HG03469 (cell line): ENCODE results near the gene SH3GL2.

Source experiments
- ATAC-seq: cut with Tn5 transposase; IDR thresholded peaks from one replicate; pipeline ENCODE4 v1.9.1; 2021; ENCODE audit warnings: mild to moderate bottlenecking, moderate library complexity, moderate number of reproducible peaks; ENCODE audit not compliant: unreplicated experiment

Gene SH3GL2

DNA sequence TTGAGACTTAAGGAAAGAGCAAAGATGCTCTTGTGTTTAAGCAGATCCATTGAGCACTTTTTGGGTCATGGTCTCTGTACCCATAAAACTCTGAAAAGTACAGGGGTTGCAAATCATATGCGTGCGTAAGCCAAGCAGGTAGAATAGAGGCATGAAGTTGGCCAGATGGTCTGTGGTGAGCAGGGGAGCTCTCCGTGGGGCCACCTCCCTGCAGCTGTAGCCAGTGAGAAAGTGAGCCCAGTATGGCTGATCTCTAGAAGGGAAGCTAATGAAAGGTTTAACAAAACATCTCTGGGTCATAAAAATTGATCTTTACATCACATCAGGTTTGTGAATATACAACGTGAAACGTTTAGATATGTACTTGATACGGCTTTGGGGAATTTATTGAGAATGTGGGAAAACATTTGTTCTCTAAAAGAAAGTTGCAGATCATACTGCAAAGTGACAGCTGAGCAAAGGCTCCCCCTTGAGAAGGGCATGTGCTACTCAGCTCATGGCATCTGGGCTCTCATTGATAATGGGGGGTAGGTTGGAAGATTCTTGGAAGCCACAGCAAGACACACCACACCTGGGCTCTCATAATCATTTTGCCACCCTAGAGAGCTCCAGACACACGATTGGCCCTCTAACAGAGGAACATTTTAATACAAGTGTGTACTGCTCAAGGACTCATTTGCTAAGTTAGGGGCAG, 30.6 kb downstream of the SH3GL2 start:
- ATAC-seq = no peak

DNA sequence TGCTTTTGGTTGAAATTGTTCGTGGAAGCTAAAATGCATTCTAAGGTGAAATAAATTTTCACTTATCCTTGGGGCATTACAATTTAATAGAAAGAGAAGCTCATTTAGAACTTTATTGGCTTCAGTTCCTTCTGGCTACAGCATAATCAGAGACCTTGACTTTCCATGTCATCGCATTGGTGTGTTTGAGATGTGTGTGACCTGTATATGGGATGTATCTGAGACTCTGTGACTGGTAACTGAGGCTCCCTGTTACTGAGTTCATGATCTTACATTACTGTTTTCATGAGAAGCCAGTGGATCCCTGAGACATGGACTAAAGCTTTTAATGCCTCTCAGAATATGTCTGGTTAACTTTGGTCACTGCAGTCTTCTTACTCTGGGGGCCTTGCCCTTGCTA, 32.5 kb downstream of the SH3GL2 start:
- no peak for ATAC-seq

DNA sequence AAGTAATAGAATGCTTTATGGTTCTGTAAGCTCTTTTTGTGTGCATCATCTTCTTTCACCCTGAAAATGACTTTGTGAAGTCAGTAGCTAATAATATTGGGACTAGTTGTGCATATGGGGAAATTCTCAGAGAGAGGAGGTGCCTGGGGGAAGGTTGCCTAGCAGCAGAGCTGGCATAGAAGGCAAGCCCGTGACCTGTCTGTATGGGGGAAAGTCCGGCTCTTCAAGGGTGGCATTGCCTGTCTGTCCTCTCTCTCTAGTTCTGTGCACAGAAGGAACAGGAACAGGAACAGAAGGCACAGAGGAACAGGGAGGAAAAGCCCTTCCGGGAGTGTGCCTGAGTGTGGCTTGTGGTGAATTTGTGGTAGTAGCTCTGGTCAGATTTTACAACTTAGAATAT, 33.1 kb downstream of the SH3GL2 start:
- no peak for ATAC-seq

GRCh38 chr9:17613758-17614157, 34.9 kb downstream of the SH3GL2 start:
- ATAC-seq = no peak

DNA sequence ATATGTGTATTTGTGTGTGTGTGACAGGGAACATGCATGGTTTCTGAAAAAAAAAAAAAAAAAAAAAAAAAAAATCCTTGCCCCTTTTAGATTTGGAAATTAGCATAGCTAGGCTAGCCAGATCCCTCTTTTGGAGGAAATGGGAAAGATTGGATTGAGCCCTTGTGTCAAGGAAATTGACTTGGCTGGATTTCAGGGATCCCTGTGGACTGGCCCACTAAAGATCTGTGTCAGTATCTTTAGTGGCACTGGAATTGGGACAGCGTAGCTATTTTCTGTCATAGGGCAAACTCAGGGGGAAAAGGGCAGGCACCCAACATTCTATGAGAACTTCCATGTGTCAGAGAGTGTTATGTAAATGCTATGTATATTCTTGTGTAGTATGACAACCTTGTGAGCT, 35.4 kb downstream of the SH3GL2 start:
- no peak for ATAC-seq

- no peak for ATAC-seq
These were observed 36.0 kb downstream of the SH3GL2 start for GRCh38 chr9:17614903-17615302.

DNA sequence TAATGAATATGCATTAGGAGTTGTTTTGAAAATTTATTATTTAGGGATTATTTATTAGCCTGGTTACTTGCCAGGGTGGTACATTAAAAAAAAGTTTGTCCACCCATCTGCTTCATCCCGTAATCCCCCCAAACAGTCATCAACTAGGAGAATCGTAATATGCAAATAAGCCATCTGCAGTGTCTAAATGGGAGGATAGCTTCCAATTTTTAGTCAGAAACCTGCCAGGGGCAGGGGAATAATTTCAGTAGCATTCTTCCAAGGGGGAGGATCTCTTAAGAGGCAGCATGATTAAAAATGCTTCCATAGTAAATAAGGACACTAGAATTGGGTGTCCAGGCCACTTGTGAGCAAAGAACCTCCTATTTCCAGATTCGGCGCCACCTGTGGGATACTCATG, 43.3 kb downstream of the SH3GL2 start:
- ATAC-seq = no peak

- no peak for ATAC-seq
These were observed 43.9 kb downstream of the SH3GL2 start for GRCh38 chr9:17622749-17623148.

DNA sequence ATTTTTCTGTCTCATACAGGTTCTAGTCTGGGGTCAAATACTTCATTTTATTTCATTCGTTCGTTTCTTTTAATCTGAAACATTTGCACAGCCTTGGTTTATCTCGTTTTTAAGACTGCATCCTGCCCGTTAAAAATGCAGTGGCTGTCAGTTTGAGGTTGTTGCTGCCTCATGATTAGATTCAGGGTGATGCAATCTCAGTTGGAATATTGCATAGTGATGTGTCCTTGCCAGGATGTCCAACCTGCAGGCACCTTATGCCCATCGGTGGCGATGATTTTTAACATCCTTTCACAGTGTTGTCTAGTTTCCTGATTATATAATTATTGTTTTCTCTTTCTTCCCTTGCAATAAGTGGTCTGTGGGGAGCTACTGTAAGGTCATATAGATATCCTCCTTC, 45.1 kb downstream of the SH3GL2 start:
- no peak for ATAC-seq

DNA sequence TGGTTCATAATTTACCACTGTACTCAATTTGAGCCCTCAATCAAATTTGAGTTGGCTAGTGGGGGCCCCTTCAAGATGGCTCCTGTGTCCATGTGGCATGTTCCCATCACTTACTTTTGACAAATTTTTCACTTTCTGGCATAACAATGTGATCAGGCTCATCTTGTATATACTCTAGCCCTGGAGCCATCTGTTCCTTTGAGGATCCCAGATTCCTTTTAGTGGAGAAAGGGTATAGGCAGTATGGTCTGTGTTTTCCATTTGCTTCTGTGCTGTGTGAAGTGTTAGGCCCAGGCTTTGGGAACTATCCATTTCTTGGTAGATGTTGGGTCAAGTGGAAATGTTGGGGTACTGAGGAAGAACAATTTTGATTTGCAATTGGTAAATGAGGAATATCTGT, 45.7 kb downstream of the SH3GL2 start:
- ATAC-seq = no peak

- no peak for ATAC-seq
These were observed 47.0 kb downstream of the SH3GL2 start for GRCh38 chr9:17625644-17626388.

DNA sequence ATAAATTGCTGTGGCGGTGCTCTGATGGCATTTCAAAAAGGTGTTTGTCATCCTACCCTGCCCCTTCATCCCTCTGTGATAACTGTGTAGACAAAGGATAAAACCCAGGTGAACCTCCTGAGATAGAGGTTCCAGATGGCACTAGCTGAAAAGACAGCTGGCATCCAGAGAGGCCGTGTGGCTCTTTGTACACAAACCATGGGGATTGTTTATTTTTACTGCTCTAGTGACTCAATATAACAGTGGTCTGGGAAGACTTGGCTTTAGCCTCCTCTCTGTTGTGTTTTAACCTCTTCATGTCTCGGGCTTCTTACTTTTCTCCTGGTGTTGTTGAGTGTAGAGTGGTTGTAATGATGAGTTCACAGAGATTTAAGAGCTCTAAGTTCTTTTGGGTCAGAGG, 48.8 kb downstream of the SH3GL2 start:
- no peak for ATAC-seq

DNA sequence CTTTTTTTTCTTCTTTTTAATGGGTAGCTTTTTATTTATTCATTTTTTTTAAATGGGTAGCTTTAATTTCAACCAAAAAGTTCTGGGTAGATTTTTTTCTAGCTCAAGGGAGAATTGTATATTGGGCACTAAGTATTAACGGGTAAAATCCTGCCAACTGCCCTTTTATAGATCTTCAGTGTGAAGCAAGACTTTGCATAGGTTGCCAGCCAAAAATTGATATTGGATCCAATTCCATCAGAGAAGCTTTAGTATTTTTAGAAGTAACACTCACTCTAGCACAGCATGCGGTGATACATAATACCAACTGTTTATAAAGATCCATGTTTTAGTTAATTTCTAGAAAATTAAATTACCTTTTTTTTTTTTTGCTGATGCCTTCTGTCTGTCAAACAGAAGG, 49.8 kb downstream of the SH3GL2 start:
- no peak for ATAC-seq

DNA sequence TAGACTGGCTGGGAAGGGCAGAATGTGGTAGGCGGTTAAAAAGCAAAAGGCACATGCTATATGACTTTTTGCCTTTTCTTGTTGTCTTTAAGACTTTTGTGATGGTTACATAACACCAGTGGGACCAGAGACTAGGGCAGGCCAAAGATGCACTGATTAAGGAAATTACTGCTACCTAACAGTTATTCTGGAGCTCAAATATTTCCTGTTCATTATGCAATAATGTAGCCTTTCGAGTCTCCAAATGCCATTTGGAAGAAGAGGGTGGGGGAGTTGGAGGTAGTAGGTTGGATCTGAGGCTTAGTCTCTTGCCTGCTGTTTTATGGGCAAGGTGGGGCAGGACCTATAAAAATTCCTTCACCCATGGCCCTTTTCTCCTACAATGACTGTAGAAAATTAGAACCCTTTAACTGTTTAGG, 51.7 kb downstream of the SH3GL2 start:
- no peak for ATAC-seq

GRCh38 chr9:17631396-17631795, 52.5 kb downstream of the SH3GL2 start:
- no peak for ATAC-seq

GRCh38 chr9:17632994-17633393, 54.1 kb downstream of the SH3GL2 start:
- no peak for ATAC-seq

DNA sequence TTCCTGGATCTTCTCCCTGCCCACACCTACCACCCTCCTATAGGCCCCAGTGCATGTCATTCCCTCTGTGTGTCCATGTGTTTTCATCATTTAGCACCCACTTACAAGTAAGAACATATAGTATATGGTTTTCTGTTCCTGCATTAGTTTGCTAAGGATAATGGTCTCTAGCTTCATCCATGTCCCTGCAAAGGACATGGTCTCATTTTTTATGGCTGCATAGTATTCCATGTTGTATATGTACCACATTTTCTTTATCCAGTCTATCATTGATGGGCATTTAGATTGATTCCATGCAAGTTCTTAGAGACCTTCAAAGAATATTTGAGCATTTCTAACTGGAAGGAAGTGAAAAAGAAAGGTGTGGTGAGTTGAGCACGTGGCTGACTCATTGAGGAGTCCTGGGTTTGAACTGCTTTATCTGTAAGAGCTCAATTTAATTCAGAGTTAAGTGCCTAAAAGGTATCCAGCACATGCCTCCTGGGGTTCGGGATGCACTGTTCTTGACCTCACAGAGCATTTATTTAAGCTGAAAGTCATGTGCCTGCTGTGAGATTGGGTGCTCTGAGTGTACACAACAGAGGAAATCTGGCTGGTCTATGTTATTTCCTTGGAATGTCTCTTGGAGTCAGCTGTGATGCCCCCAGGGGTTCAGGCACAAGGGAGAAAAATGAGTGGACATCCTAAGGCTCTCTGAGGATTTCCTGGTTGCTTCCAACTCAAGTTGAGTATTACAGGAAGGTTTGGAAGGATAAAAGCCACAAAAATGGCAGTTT, 56.4 kb downstream of the SH3GL2 start:
- ATAC-seq = no peak

DNA sequence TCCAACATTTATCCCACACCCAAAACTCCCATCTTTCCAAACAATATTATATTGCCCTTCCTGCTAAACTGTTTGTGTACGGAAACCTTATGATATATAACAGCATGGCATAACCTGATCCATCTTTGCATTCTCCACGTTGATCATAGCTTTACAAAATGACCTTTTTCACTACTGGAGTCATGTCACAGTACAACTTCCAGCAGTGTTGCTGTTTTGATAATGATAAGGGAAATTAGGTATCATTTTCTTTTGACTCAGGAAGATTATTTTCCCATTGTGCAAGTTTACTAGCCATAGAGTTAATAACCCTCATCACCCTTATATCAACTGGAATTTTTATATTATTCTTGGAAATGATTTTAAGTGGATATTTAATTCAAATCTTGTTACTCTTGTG, 57.5 kb downstream of the SH3GL2 start:
- no peak for ATAC-seq

DNA sequence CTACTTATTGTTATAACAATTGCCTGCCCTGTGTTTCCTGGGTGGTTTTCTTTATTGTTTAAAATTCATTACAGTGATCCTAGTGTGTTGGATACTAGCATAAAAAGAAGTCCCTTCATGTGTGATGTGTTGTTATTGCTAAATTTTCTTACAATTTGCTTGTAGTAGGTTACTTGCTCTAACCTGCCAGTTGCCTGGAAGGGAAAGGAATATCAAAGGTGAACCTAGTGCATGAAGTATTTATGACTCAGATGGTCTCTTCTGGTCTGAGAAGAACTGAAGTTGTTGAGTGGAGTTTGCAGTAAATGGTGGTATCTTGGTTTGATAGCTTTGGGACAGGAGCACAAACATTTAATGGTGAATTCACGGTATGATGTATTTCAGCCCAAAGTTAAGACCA, 58.0 kb downstream of the SH3GL2 start:
- no peak for ATAC-seq

- ATAC-seq = no peak
These were observed 58.4 kb downstream of the SH3GL2 start for GRCh38 chr9:17637229-17637628.

DNA sequence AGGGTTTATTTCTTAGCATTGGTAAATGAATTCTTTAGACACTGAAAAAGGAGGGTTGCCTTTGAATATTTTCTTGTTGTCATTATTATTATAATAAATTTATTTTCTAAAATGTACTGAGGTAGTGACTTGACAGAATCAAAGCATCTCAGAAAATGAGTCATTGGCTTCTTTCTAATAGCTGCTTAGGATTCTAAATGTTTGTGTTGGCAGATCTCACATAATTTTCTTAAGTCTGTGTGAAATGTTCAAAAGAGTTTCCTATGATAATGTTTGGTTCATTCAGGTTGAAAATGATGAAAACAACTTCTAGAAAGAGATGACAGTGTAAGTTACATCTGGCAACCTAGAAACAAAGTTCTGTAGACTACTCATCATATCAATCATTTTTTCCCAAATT, 69.7 kb downstream of the SH3GL2 start:
- ATAC-seq = no peak

DNA sequence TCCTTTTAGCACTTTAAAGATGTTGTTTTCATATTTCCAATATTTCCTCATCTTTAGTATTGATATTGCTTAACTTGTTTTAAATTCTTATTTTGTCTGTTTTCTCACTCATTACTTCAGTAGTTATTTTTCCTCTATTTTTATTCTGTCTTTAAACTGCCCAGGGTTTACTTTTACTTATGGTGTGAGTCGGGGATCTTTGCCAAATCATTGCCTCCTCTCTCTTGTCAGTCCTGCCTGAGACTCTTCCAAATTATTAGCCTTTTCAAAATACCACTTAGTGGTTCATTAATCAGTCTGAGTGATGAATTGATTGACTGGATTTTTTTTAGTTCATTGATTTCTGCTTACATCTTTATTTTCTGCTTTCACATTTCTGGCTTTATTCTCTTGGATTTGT, 72.9 kb downstream of the SH3GL2 start:
- no peak for ATAC-seq
